ENCODE measurements around the gene ABCA12. TPM values are rescaled to one million over a fixed set of nuclear protein-coding genes. Genes with fewer than 3 reads are reported as not detected.

The ABCA12 gene
- polyA plus RNA-seq, 1 of the 3 experiments (the other 2 are of a cell fraction): 0.07 TPM

DNA sequence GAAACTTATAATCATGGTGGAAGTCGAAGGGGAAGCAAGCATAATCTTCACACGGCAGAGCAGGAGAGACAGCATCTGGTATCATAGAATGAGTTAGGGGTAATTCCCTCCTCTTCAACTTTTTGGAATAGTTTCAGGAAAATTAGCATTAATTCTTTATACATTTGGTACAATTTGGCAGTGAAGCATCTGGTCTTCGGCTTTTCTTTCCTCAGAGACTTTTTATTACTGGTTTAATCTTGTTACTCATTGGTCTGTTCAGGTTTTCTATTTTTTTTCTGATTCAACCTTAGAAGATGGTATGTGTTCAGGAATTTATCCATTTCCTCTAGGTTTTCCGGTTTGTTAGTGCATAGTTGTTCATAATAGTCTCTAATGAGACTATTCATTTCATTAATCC lies 39.7 kb upstream of the ABCA12 start:
- 65% methylated on average over 4 of the region's 4 CpGs for WGBS (ENCODE audit: low lambda C conversion rate)
- Histone ChIP-seq H4K20me1 (ENCODE audit: insufficient read depth) (no peaks in the 10 kb centered on the region), H3K27me3 (ENCODE audit: insufficient read depth) (no peaks in the 10 kb centered on the region), H3K9me3 (no peaks in the 10 kb centered on the region), H3K4me1 (ENCODE audit: control insufficient read depth in 1 of 2, insufficient read depth in 2 of 2, low read depth in 1 of 2, low read length in 1 of 2) (no peaks in the 10 kb centered on the region; a peak in 1 of 4 replicates), H3K4me3 (ENCODE audit: low read depth in 2 of 2, low read length in 1 of 2) (no peak overlapping the region), H3K27ac (ENCODE audit: low read depth in 2 of 2, low read length in 1 of 2) (no peak overlapping the region), H3K36me3 (replicated peaks in 1 of 2; ENCODE audit: control insufficient read depth in 1 of 2, insufficient read depth in 2 of 2, low read length in 1 of 2) (no peaks in the 10 kb centered on the region), H3K9ac (no peak overlapping the region), H3K4me2 (no peak overlapping the region), H3K9me2 (no peaks in the 10 kb centered on the region), H3K79me2 (ENCODE audit: insufficient read depth) (no peaks in the 10 kb centered on the region), H2AFZ (ENCODE audit: low read depth) (no peak overlapping the region), H3F3A (replicated peaks; ENCODE audit: insufficient read depth) (no peaks in the 10 kb centered on the region)
- ChIA-PET CTCF (no interaction called here), POLR2A (no interaction called here)
- TF ChIP-seq, protein P1, sequence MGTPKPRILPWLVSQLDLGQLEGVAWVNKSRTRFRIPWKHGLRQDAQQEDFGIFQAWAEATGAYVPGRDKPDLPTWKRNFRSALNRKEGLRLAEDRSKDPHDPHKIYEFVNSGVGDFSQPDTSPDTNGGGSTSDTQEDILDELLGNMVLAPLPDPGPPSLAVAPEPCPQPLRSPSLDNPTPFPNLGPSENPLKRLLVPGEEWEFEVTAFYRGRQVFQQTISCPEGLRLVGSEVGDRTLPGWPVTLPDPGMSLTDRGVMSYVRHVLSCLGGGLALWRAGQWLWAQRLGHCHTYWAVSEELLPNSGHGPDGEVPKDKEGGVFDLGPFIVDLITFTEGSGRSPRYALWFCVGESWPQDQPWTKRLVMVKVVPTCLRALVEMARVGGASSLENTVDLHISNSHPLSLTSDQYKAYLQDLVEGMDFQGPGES (IDR thresholded peaks at IDR 0.05; ENCODE audit: low read depth, low read length): no peak
- TF ChIP-seq NFIC (IDR thresholded peaks at IDR 0.05; ENCODE audit: borderline replicate concordance): no peak
- TF ChIP-seq NRF1 (IDR thresholded peaks at IDR 0.05; ENCODE audit: low read depth, low read length): no peak
- TF ChIP-seq YY1 (IDR thresholded peaks at IDR 0.05; ENCODE audit: low read depth): no peak
- TF ChIP-seq FOSL2 (IDR thresholded peaks at IDR 0.05; ENCODE audit: borderline replicate concordance, low read depth): no peak
- TF ChIP-seq RXRA (IDR thresholded peaks at IDR 0.05; ENCODE audit: borderline replicate concordance, low read depth): no peak
- TF ChIP-seq TEAD4 (IDR thresholded peaks at IDR 0.05; ENCODE audit: borderline replicate concordance, insufficient read depth): no peak
- no peak for TF ChIP-seq RFX5 (IDR thresholded peaks at IDR 0.05; ENCODE audit: low read length)
- TF ChIP-seq CHD2 (IDR thresholded peaks at IDR 0.05; ENCODE audit: low read length, partially characterized antibody): no peak
- no peak for TF ChIP-seq MXI1 (IDR thresholded peaks at IDR 0.05; ENCODE audit: low read depth, low read length)
- no peak for TF ChIP-seq ELF1 (IDR thresholded peaks at IDR 0.05)
- no peak for TF ChIP-seq MEF2A (IDR thresholded peaks at IDR 0.05; ENCODE audit: borderline replicate concordance, low read depth)
- TF ChIP-seq, protein P2, sequence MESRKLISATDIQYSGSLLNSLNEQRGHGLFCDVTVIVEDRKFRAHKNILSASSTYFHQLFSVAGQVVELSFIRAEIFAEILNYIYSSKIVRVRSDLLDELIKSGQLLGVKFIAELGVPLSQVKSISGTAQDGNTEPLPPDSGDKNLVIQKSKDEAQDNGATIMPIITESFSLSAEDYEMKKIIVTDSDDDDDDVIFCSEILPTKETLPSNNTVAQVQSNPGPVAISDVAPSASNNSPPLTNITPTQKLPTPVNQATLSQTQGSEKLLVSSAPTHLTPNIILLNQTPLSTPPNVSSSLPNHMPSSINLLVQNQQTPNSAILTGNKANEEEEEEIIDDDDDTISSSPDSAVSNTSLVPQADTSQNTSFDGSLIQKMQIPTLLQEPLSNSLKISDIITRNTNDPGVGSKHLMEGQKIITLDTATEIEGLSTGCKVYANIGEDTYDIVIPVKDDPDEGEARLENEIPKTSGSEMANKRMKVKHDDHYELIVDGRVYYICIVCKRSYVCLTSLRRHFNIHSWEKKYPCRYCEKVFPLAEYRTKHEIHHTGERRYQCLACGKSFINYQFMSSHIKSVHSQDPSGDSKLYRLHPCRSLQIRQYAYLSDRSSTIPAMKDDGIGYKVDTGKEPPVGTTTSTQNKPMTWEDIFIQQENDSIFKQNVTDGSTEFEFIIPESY (IDR thresholded peaks at IDR 0.05; ENCODE audit: borderline replicate concordance, low read depth): no peak
- TF ChIP-seq POLR2AphosphoS5 (IDR thresholded peaks at IDR 0.05; ENCODE audit: low read depth, low read length): no peak
- no peak for DNase-seq

DNA sequence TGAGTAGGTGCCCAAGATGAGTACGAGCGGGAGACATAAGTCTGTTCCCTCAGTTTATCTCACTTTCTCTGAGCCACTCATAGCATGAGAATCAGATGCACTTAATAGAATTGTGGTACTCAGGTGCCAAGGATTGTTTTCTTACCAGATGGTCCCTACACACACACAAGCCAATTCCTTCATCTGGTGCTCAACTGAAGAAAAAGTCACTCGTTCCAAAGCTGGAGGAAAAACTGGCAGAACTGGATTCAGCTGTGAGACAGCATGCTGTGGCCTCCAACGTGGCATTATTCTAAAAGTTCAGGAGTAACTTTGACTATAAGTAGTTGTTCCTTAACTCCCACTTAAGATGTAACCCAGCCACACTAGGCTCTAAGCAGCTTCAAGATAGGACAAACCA lies 33.4 kb upstream of the ABCA12 start:
- no peaks in the 10 kb centered on the region for H3K9me2 ChIP-seq
- H2AFZ ChIP-seq (ENCODE audit: low read depth): no peak overlapping the region; the same call in 1 of the 2 replicates
- H3K9me3 ChIP-seq: no peaks in the 10 kb centered on the region
- H3K4me3 ChIP-seq (ENCODE audit: low read depth in 2 of 2, low read length in 1 of 2): no peak overlapping the region
- H3K79me2 ChIP-seq (ENCODE audit: insufficient read depth): no peaks in the 10 kb centered on the region
- ChIA-PET CTCF (interaction anchor here (0.7 kb wide), 1 partner anchor 9 kb away, joined by 3 read pairs; no protein-coding TSS in a partner anchor), POLR2A (no interaction called here)
- H3K27me3 ChIP-seq (ENCODE audit: insufficient read depth): no peaks in the 10 kb centered on the region
- WGBS (ENCODE audit: low lambda C conversion rate): 76% methylated on average over 4 of the region's 4 CpGs
- no peak for DNase-seq
- no peaks in the 10 kb centered on the region for H3F3A ChIP-seq (replicated peaks; ENCODE audit: insufficient read depth)
- H3K9ac ChIP-seq: no peak overlapping the region
- H3K4me1 ChIP-seq (ENCODE audit: control insufficient read depth in 1 of 2, insufficient read depth in 2 of 2, low read depth in 1 of 2, low read length in 1 of 2): no peaks in the 10 kb centered on the region; a peak in 1 of 4 replicates
- no peaks in the 10 kb centered on the region for H3K36me3 ChIP-seq (replicated peaks in 1 of 2; ENCODE audit: control insufficient read depth in 1 of 2, insufficient read depth in 2 of 2, low read length in 1 of 2)
- no peak overlapping the region for H3K27ac ChIP-seq (ENCODE audit: low read depth in 2 of 2, low read length in 1 of 2)
- no peaks in the 10 kb centered on the region for H4K20me1 ChIP-seq (ENCODE audit: insufficient read depth)
- H3K4me2 ChIP-seq: no peak overlapping the region; the same call in 1 of the 2 replicates
- TF ChIP-seq RAD21 (IDR thresholded peaks at IDR 0.05; ENCODE audit: low read length) (no peak), TEAD4 (IDR thresholded peaks at IDR 0.05; ENCODE audit: borderline replicate concordance, insufficient read depth) (no peak), GABPA (IDR thresholded peaks at IDR 0.05; ENCODE audit: low read depth) (no peak), FOXM1 (IDR thresholded peaks at IDR 0.05; ENCODE audit: low read depth) (no peak), YY1 (IDR thresholded peaks at IDR 0.05; ENCODE audit: low read depth) (no peak), SIN3A (IDR thresholded peaks at IDR 0.05; ENCODE audit: borderline replicate concordance, low read depth, low read length) (no peak), RXRA (IDR thresholded peaks at IDR 0.05; ENCODE audit: borderline replicate concordance, low read depth) (no peak), JUND (IDR thresholded peaks at IDR 0.05) (no peak)
- TF ChIP-seq, protein P3, sequence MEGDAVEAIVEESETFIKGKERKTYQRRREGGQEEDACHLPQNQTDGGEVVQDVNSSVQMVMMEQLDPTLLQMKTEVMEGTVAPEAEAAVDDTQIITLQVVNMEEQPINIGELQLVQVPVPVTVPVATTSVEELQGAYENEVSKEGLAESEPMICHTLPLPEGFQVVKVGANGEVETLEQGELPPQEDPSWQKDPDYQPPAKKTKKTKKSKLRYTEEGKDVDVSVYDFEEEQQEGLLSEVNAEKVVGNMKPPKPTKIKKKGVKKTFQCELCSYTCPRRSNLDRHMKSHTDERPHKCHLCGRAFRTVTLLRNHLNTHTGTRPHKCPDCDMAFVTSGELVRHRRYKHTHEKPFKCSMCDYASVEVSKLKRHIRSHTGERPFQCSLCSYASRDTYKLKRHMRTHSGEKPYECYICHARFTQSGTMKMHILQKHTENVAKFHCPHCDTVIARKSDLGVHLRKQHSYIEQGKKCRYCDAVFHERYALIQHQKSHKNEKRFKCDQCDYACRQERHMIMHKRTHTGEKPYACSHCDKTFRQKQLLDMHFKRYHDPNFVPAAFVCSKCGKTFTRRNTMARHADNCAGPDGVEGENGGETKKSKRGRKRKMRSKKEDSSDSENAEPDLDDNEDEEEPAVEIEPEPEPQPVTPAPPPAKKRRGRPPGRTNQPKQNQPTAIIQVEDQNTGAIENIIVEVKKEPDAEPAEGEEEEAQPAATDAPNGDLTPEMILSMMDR (IDR thresholded peaks at IDR 0.05): no peak
- TF ChIP-seq, protein P4, sequence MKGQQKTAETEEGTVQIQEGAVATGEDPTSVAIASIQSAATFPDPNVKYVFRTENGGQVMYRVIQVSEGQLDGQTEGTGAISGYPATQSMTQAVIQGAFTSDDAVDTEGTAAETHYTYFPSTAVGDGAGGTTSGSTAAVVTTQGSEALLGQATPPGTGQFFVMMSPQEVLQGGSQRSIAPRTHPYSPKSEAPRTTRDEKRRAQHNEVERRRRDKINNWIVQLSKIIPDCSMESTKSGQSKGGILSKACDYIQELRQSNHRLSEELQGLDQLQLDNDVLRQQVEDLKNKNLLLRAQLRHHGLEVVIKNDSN (IDR thresholded peaks at IDR 0.05; ENCODE audit: borderline replicate concordance, low read depth): no peak
- TF ChIP-seq, protein P2 (IDR thresholded peaks at IDR 0.05; ENCODE audit: borderline replicate concordance, low read depth): no peak
- TF ChIP-seq, protein P5, sequence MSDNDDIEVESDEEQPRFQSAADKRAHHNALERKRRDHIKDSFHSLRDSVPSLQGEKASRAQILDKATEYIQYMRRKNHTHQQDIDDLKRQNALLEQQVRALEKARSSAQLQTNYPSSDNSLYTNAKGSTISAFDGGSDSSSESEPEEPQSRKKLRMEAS (IDR thresholded peaks at IDR 0.05; ENCODE audit: low read depth): no peak
